Naive thymus-derived CD8-positive, alpha-beta T cell (primary cell): ENCODE measurements around the gene SH3RF3. TPM values are rescaled to one million over a fixed set of nuclear protein-coding genes. Genes with fewer than 3 reads are reported as not detected.
A peak's percentile ranks its signal among the peaks of the same experiment; 100 is the strongest.

Source experiments
- ATAC-seq, 2 donors: fragments of 150-1000 bp; cut with Tn5 transposase in 1 of 2; sonication (Bioruptor Pico), chemical (Tn5 transposase) in 1 of 2; 1 replicate in 1 of 2; 2 replicates in 1 of 2; pipeline ENCODE4 v1.10.0; 2021; ENCODE audit warnings: mild to moderate bottlenecking in 2 of 2, moderate library complexity in 2 of 2
- POLR2A ChIA-PET: fragments of 350-600 bp; sonication (Branson Sonifier 250); formaldehyde crosslinking; loops from one replicate; lab custom pipeline; 2021; ENCODE audit warnings: antibody characterized with exemption; lab: Charles Lee
- DNase-seq, 10 donors: peaks; one replicate each; pipeline versions ENCODE4 v3.0.0 to v3.0.0-alpha.2; 2020 to 2022
- H3K27ac Mint-ChIP-seq, 10 donors: one replicate each; pipeline ENCODE4 v1.8.0; 2020 to 2022; ENCODE audit warnings: mild to moderate bottlenecking in 10 of 10, mixed read lengths in 10 of 10, moderate library complexity in 4 of 10, inconsistent platforms in 1 of 10
- H3K27me3 Mint-ChIP-seq, 5 donors: one replicate each; pipeline ENCODE4 v1.8.0; 2021 to 2022; ENCODE audit warnings: mixed read lengths in 5 of 5
- H3K36me3 Mint-ChIP-seq, 3 donors: one replicate each; pipeline ENCODE4 v1.8.0; 2020 to 2022; ENCODE audit warnings: mixed read lengths in 3 of 3, mild to moderate bottlenecking in 2 of 3, inconsistent platforms in 1 of 3
- H3K4me1 Mint-ChIP-seq, 4 donors: one replicate each; pipeline ENCODE4 v1.8.0; 2021 to 2022; ENCODE audit warnings: mixed read lengths in 4 of 4
- H3K4me3 Mint-ChIP-seq, 10 donors: one replicate each; pipeline ENCODE4 v1.8.0; 2020 to 2022; ENCODE audit warnings: mild to moderate bottlenecking in 10 of 10, mixed read lengths in 10 of 10, moderate library complexity in 6 of 10, inconsistent platforms in 1 of 10
- H3K9me3 Mint-ChIP-seq, 9 donors: one replicate each; pipeline ENCODE4 v1.8.0; 2020 to 2022; ENCODE audit warnings: mixed read lengths in 9 of 9, mild to moderate bottlenecking in 3 of 9, inconsistent platforms in 1 of 9, moderate library complexity in 1 of 9
- polyA plus RNA-seq, 3 donors: library from polyadenylated mRNA; unstranded; fragments of 300-500 nt; fragmentation: Illumina TruSeq; gene quantifications; one replicate each; pipeline ENCODE4 v1.2.3, GENCODE V29; 2021
- total RNA-seq, 8 experiments: library from RNA in 2 of 8; stranded (reverse) in 2 of 8; gene quantifications; one replicate each; pipeline ENCODE4 v1.2.3 and lab custom pipeline; 2021 to 2026

The SH3RF3 gene
- total and polyA plus RNA-seq, 5 experiments from 2014 or later: 0.39 to 15.1 (median 4.4) TPM

- Mint-ChIP-seq H3K4me1 (peaks cover 6 to 9% (median 8%) of the 10 kb centered on the region in 4 donors), H3K4me3 (no peak overlapping the region), H3K9me3 (no peaks in the 10 kb centered on the region), H3K36me3 (no peaks in the 10 kb centered on the region), H3K27me3 (peaks cover 0 to 3% (median 0%) of the 10 kb centered on the region in 5 donors), H3K27ac (no peak overlapping the region)
- POLR2A ChIA-PET: no interaction called here
- DNase-seq (no peak), ATAC-seq (no peak)
These were observed 384.2 kb downstream of the SH3RF3 start for GRCh38 chr2:109513230-109513629.

DNA sequence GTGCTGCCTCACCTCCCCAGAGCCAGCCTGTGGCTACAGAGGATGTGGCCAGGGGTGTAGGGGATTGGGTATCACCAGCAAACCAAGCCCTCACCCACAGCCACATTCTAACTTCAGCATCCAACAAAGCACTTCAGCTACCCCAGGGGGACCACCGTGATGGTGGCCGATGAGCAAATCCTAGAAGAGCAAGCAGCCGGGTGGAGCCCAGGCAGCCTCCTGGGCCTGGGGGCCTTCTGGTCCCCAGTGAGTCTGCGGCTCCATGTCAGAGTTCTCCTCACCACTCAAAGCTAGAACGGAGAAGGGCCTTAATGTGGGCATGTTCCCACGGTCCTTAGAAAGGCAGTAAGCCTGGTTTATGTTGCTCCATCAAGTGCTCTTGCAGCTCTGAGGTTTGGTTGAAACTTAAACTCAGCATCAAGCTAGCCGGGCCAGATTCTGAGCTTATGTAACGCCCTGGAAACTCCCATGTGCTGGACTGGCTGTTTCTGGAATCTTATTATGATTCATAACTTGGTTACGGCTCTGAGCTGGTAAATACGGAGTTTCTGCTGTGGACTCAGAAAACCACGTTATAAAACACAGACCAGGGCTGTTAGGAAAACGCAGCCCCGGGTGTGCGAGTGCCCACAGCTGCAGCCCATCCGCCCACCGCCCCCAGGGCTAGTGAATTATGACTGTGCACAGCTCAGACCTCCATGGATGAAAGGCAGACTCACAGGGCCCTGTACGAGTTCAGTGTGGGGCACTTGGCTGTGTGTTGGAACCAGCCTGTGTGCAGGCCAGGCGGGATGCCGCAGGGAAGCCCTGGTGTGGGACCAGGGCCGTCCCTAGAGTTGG, 385.0 kb downstream of the SH3RF3 start:
- H3K27ac Mint-ChIP-seq: no peak overlapping the region
- peaks cover 6 to 9% (median 8%) of the 10 kb centered on the region in 4 donors for H3K4me1 Mint-ChIP-seq
- ATAC-seq: no peak

GRCh38 chr2:109514857-109515256, 385.9 kb downstream of the SH3RF3 start:
- DNase-seq: no peak
- no peaks in the 10 kb centered on the region for H3K9me3 Mint-ChIP-seq
- POLR2A ChIA-PET: no interaction called here
- peak overlapping the region in 1 of 10 donors; percentile 52 for H3K27ac Mint-ChIP-seq
- H3K36me3 Mint-ChIP-seq: no peaks in the 10 kb centered on the region
- no peak for ATAC-seq
- H3K27me3 Mint-ChIP-seq: peaks cover 0 to 3% (median 0%) of the 10 kb centered on the region in 5 donors
- no peak overlapping the region for H3K4me3 Mint-ChIP-seq
- H3K4me1 Mint-ChIP-seq: peaks cover 4 to 8% (median 7%) of the 10 kb centered on the region in 4 donors

More for the DNA sequence above, 385.0 kb downstream of the SH3RF3 start:
- POLR2A ChIA-PET: no interaction called here
- DNase-seq: no peak
- Mint-ChIP-seq H3K36me3 (no peaks in the 10 kb centered on the region), H3K9me3 (no peaks in the 10 kb centered on the region), H3K27me3 (peaks cover 0 to 3% (median 0%) of the 10 kb centered on the region in 5 donors), H3K4me3 (no peak overlapping the region)

- no peak for ATAC-seq
- peaks cover 0 to 7% (median 2%) of the 10 kb centered on the region in 4 donors for H3K4me1 Mint-ChIP-seq
- no peak overlapping the region for H3K4me3 Mint-ChIP-seq
- no peak overlapping the region for H3K27ac Mint-ChIP-seq
- no peak for DNase-seq
- peaks cover 0 to 3% (median 0%) of the 10 kb centered on the region in 5 donors for H3K27me3 Mint-ChIP-seq
- POLR2A ChIA-PET: no interaction called here
- no peaks in the 10 kb centered on the region for H3K9me3 Mint-ChIP-seq
- H3K36me3 Mint-ChIP-seq: no peaks in the 10 kb centered on the region
These were observed 387.6 kb downstream of the SH3RF3 start for GRCh38 chr2:109516445-109517117.

GRCh38 chr2:109517118-109517889, 388.3 kb downstream of the SH3RF3 start:
- peaks cover 0 to 3% (median 0%) of the 10 kb centered on the region in 5 donors for H3K27me3 Mint-ChIP-seq
- H3K27ac Mint-ChIP-seq: peak overlapping the region in 1 of 10 donors; percentile 64
- H3K4me3 Mint-ChIP-seq: no peak overlapping the region
- H3K4me1 Mint-ChIP-seq: peaks cover 0 to 7% (median 2%) of the 10 kb centered on the region in 4 donors
- H3K9me3 Mint-ChIP-seq: no peaks in the 10 kb centered on the region
- no peaks in the 10 kb centered on the region for H3K36me3 Mint-ChIP-seq
- ATAC-seq: no peak
- POLR2A ChIA-PET: no interaction called here
- DNase-seq: no peak

DNA sequence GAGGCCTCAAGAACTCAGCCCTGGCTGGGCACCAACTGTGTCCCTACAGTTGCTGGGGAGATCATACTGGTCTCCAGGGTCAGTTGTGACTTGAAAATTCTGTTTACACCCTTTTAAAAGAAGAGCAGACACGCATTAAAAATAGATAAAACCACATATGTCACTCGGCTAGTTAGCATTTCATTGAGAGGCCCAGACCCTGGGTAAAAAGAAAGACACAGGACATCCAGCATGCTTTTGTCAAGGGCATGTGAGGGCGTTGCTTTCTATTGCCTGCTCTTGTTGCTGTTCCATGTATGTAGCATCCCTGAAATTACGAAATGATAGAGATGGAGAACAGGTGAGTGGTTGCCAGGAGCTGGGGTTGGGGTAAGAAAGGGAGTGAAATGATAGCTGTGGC, 390.5 kb downstream of the SH3RF3 start:
- Mint-ChIP-seq H3K9me3 (no peaks in the 10 kb centered on the region), H3K4me1 (peaks cover 0 to 2% (median 0%) of the 10 kb centered on the region in 4 donors), H3K36me3 (no peaks in the 10 kb centered on the region), H3K27ac (peak overlapping the region in 1 of 10 donors; percentile 11), H3K4me3 (no peak overlapping the region), H3K27me3 (no peaks in the 10 kb centered on the region)
- no peak for DNase-seq
- no peak for ATAC-seq
- POLR2A ChIA-PET: no interaction called here

DNA sequence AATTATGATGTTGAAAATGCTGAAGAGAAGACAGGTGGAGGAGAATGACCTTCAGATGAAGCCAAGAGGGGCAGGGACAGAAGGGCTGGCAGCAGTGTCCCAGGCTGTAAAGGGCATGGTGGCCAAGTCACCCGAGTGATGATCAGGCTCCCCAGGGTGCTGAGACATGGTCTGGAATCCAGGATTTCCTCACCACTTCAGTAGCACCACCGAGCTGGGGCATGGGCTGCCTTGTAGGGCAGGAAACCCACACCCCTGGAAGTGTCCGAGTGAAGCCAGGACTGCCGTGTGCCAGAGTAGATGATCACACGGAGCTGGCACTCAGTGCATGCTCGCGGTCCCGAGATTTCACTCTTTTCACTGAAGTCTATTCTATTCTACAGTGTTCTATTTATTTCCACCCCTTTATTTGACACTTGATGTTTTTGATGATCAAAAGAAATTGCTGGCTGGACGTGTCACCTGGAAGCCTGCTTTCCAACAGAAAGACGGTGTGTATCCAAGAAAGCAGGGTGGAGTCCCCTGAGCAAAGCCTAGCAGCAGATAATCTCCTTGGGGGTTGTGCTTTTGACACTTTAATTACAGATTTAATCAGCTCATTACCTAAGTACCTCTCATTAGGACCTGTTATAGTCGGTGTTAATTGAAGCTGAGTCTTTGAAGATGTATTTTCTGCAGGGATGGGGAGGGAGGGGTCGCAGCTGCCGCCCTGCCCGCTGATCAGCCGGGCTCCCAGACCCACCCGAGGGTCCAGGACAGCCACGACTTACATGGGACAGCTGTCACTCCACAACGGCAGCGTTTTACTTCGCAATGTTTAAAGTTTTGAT, 392.4 kb downstream of the SH3RF3 start:
- no peak for ATAC-seq
- no peaks in the 10 kb centered on the region for H3K27me3 Mint-ChIP-seq
- no peak overlapping the region for H3K4me3 Mint-ChIP-seq
- H3K9me3 Mint-ChIP-seq: no peaks in the 10 kb centered on the region
- POLR2A ChIA-PET: no interaction called here
- H3K4me1 Mint-ChIP-seq: peaks cover 0 to 2% (median 0%) of the 10 kb centered on the region in 4 donors
- H3K27ac Mint-ChIP-seq: no peak overlapping the region
- no peaks in the 10 kb centered on the region for H3K36me3 Mint-ChIP-seq
- DNase-seq: no peak

DNA sequence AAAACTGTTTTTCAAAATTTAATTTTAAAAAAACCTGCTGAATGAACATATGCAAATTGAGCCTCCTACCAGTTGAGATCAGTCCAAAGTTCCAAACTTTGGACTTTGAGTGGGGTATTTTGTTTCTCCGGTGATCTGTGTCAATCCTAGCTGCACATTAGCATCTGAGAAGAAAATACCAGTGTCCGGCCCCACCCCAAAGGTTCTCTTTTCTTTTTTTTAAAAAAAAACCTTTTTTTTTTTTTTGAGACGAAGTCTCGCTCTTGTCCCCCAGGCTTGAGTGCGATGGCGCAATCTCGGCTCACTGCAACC, 393.0 kb downstream of the SH3RF3 start:
- Mint-ChIP-seq H3K4me3 (no peak overlapping the region), H3K27me3 (peaks cover 0 to 3% (median 0%) of the 10 kb centered on the region in 5 donors), H3K4me1 (peaks cover 0 to 2% (median 0%) of the 10 kb centered on the region in 4 donors), H3K9me3 (no peaks in the 10 kb centered on the region), H3K27ac (no peak overlapping the region), H3K36me3 (no peaks in the 10 kb centered on the region)
- ATAC-seq (no peak), DNase-seq (no peak)
- POLR2A ChIA-PET: no interaction called here

DNA sequence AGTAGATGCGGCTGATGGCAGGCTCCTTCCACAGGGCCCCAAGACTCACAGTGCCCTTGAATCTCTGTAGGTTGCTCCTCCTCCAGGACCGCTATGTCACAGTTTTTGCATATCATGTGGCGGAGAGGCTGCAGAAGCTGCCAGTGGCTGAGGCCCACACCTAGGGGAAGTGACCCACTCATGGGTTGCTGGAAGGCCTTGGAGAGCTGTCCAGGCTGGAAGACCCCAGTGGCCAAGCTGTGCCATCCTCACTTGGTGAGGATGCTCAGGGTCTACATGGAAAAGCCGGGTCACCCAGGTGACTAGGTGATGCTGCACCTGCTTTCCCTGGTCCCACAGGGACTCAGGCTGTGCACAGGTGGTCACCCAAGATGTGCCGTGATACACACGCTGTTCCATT, 394.1 kb downstream of the SH3RF3 start:
- Mint-ChIP-seq H3K4me1 (peaks cover 0 to 1% (median 0%) of the 10 kb centered on the region in 4 donors), H3K27me3 (peaks cover 0 to 3% (median 1%) of the 10 kb centered on the region in 5 donors), H3K27ac (no peak overlapping the region), H3K36me3 (no peaks in the 10 kb centered on the region), H3K4me3 (no peak overlapping the region), H3K9me3 (no peaks in the 10 kb centered on the region)
- ATAC-seq: no peak
- POLR2A ChIA-PET: no interaction called here
- DNase-seq: no peak

DNA sequence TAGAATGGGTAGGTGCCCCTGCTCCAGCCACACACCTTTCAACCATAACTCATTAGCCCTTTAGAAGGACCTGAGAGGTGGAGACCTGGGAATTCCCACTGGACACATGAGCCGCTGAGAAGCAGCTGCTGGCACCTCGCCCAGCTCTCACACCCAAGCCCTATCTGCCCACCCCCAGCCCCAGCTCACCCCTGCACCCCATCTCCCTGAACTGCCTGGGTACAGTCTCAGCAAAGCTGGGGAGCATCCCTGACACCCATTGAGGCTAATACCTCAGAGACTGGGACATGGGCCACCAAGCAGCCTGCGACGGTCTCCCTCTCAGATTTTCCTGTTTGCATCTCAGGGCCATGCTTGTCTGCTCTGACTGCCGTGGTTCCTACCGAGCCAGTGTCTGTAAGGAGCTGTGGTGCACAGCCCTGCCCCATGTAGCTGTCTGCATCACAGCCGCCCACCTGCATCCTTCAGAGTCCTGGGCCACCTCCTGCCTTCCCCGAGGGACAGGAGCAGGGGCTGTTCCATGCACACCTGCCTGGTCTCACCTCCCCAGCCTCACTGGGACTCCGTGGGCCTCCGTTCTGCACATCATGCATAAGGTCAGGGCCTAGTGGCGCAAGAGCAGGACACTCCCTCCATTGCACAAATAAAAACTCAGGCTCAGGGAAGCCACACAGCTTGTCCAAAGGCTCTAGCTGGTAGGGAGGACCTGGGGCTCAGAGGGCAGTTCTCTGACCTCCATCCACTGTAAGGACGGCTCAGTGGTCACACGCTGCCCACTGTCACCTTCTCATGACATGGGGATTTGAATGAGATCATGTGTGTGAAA, 394.7 kb downstream of the SH3RF3 start:
- Mint-ChIP-seq H3K27me3 (peaks cover 0 to 3% (median 2%) of the 10 kb centered on the region in 5 donors), H3K36me3 (no peaks in the 10 kb centered on the region), H3K4me1 (peaks cover 0 to 2% (median 0%) of the 10 kb centered on the region in 4 donors), H3K27ac (no peak overlapping the region), H3K4me3 (no peak overlapping the region), H3K9me3 (no peaks in the 10 kb centered on the region)
- ATAC-seq: no peak
- POLR2A ChIA-PET: no interaction called here
- no peak for DNase-seq

- H3K9me3 Mint-ChIP-seq: no peaks in the 10 kb centered on the region
- ATAC-seq: no peak
- no peak overlapping the region for H3K4me3 Mint-ChIP-seq
- H3K27ac Mint-ChIP-seq: no peak overlapping the region
- POLR2A ChIA-PET: no interaction called here
- peaks cover 0 to 2% (median 0%) of the 10 kb centered on the region in 4 donors for H3K4me1 Mint-ChIP-seq
- peaks cover 0 to 7% (median 6%) of the 10 kb centered on the region in 5 donors for H3K27me3 Mint-ChIP-seq
- no peak for DNase-seq
- H3K36me3 Mint-ChIP-seq: no peaks in the 10 kb centered on the region
These were observed 396.8 kb downstream of the SH3RF3 start for GRCh38 chr2:109525836-109526235.
